Cardiac fibroblast (primary cell): ENCODE data around the gene SETDB2.

Source experiments
- DNase-seq, 2 donors: peaks; one replicate each; pipeline versions ENCODE4 v3.0.0 to v3.0.0-alpha.2; 2010; ENCODE audit warnings: low read depth in 2 of 2
- H3K4me3 ChIP-seq, 2 donors: replicated peaks in 1 of 2; 1 replicate in 1 of 2; 2 replicates in 1 of 2; pipeline ENCODE4 v1.5.1; 2011; ENCODE audit warnings: low read depth in 2 of 2, low read length in 2 of 2, mild to moderate bottlenecking in 2 of 2, moderate library complexity in 1 of 2
- TF ChIP-seq, protein P1 (sequence below): IDR thresholded peaks from one replicate; pipeline ENCODE4 v1.5.1; 2011; ENCODE audit warnings: low read depth, mild to moderate bottlenecking, low read length, inconsistent platforms

SETDB2 gene

DNA sequence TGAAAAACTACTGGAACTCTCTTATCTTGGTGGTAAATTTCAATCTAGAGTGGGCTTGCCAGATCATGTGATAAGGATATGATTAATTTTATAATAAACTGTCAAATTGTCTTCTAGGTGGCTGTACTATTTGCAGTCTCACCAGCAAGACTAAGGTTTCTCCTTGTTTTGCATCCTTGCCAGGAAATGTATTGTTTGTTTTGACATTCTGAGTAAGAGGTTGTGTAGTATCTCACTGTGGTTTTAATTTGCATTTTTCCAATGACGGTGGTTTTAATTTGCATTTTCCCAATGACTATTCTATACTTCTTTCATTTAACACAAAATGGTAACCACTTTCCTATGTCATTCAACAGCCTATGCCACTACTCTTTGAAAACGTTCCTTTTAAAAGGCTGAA, 2.2 kb upstream of the SETDB2 start:
- DNase-seq = peak; percentile 18 to 51
- TF ChIP-seq, protein P1, sequence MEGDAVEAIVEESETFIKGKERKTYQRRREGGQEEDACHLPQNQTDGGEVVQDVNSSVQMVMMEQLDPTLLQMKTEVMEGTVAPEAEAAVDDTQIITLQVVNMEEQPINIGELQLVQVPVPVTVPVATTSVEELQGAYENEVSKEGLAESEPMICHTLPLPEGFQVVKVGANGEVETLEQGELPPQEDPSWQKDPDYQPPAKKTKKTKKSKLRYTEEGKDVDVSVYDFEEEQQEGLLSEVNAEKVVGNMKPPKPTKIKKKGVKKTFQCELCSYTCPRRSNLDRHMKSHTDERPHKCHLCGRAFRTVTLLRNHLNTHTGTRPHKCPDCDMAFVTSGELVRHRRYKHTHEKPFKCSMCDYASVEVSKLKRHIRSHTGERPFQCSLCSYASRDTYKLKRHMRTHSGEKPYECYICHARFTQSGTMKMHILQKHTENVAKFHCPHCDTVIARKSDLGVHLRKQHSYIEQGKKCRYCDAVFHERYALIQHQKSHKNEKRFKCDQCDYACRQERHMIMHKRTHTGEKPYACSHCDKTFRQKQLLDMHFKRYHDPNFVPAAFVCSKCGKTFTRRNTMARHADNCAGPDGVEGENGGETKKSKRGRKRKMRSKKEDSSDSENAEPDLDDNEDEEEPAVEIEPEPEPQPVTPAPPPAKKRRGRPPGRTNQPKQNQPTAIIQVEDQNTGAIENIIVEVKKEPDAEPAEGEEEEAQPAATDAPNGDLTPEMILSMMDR = no peak
- H3K4me3 ChIP-seq = no peak overlapping the region

- H3K4me3 ChIP-seq = peak overlapping the region; percentile 67 to 90
- peak; percentile 40 to 51 for DNase-seq
- TF ChIP-seq, protein P1 = no peak
Observed at GRCh38 chr13:49443357-49443703, 744 bp upstream of the SETDB2 start.

DNA sequence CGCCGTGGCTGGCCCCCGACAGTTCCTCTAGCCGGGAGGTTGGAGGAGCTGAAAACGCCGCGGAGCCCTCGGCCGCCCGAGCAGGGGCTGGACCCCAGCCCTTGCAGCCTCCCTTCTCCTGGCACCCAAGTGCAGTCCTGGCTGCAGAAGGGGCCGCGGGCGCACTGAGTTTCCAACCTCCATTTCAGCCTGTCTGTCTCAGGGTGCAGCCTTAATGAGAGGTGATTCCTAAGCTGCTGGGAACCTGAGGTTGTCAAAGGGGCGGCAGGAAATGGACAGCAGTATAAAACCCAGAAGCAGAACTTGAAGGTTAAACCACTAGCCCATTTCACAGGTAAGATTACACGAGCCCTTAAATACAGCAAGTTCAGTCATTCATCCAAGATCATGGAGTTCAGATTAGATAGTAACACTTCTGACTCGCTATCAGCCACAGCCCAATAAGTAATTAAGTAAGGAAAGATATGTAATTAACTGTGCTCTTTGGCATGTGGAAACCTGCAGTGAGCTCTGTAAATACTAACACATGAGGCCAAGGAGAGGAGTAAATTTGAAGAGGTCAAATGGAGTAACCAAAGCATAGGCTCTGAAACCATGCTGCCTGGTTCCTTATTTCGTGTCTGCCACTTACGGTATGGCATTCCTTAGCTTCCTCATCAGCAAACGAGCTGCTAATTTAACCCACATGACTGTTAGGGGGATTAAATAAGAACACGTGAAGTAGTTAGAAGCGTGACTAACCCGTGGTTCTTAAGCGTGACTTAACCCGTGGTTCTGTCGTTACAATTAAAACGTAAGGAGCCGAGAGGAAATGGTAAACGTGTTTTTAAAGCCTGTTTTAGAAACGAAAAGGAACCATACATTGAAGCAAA, 686 bp downstream of the SETDB2 start:
- TF ChIP-seq, protein P1 = no peak
- DNase-seq = peak; percentile 47 to 63
- peak overlapping the region; percentile 67 to 90 for H3K4me3 ChIP-seq

DNA sequence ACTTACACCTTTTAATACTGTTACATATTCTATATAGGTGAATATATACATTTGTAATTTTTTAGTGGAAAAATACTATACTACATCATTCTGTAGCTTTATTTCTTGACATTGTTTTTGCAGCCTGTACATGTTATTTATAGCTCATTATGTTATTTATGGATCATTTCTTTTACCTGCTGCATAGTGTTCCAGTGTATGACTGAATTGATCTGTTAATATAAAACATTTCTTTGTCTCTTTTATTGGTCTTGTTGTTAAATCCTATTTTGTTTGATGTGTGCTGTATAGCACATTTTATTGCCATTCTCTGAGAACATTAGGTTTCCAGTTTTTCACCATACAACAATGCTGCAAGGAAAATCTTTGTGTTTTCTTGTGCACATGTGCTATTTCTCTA, 2.4 kb downstream of the SETDB2 start:
- no peak overlapping the region for H3K4me3 ChIP-seq
- no peak for DNase-seq
- TF ChIP-seq, protein P1 = no peak

DNA sequence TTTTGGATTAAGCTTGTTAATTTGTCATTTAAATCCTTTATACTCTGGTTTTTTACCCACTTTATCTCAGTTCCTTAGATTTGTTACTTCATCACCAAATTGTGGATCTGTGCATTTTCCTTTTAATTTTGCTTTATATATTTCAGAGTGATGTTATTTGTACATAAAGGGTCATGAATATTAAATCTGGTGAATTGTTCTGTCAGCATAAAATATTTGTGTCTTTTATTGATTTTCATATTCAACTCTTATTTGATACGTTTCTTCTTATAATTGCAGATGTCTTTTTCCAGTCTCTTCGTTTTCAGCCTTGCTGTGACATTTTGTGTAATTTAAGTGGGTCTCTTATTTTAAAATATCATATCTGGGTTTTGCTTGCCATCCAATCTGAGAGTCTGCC, 4.7 kb downstream of the SETDB2 start:
- no peak overlapping the region for H3K4me3 ChIP-seq
- no peak for DNase-seq
- TF ChIP-seq, protein P1 = no peak

- TF ChIP-seq, protein P1 = no peak
Observed at GRCh38 chr13:49450105-49450819, 6.2 kb downstream of the SETDB2 start.

More at GRCh38 chr13:49450105-49450819, 6.2 kb downstream of the SETDB2 start:
- H3K4me3 ChIP-seq = no peak overlapping the region
- no peak for DNase-seq
